NCI-H69 (cell line): ENCODE measurements around the gene PATL2.
A peak's percentile ranks its signal among the peaks of the same experiment; 100 is the strongest.
"Not testable (repeated sequence)": the region's sequence is repeated elsewhere in the genome, so short reads cannot be mapped to it uniquely, and the experiment has no call there.

Experiments used
- DNase-seq: peaks from one replicate; lab custom pipeline; 2025; lab: John Stamatoyannopoulos, UW

PATL2 gene

GRCh38 chr15:44690245-44690644 is 20.9 kb downstream of the PATL2 start:
- DNase-seq: not testable (repeated sequence)

DNA sequence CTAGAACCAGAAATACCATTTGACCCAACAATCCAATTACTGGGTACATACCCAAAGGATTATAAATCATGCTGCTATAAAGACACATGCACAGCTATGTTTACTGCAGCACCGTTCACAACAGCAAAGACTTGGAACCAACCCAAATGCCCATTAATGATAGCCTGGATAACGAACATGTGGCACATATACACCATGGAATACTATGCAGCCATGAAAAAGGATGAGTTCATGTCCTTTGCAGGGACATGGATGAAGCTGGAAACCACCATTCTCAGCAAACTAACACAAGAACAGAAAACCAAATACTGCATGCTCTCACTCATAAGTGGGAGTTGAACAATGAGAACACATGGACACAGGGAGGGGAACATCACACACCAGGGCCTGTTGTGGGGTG is 21.8 kb downstream of the PATL2 start:
- not testable (repeated sequence) for DNase-seq

- peak; percentile 92 for DNase-seq
Observed at GRCh38 chr15:44682809-44683682, 28.1 kb downstream of the PATL2 start.

DNA sequence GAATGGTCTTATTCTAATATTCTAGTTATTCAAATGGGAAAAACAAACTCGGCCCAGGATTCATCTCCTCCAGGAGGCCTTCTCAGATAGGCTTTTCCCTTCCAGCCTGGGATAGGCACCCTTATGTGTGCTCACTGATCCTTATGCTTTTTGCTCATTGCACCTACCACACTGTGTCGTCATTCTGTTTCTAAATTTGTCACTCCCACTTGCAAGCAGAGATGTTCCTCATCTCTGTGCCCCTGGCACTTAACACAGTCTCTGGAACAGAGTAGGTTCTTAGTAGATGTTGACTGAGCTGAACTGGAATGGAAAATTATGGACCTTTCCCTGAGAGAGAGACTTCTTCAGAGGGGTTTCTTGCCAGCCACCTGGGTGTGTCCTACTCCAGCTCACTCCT is 28.9 kb downstream of the PATL2 start:
- no peak for DNase-seq

DNA sequence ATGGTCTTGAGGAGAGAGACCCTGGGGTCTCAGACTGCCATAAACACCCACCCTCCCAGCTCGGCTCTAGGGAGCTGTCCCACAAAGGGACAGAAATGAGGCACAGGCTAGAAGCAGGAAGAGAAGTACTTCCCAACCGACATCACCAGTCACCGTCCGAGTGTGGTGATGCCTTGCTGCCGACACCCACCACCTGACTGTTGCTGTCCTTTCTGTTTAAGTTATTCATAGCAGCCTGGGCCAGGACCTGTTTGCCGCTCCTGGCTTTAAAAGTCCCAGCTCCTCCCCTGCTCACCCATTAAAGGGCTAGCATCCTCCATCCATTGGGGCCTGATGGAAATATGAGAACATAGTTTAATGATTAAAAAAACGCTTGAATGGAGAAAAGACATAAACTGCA is 34.4 kb downstream of the PATL2 start:
- DNase-seq: no peak

GRCh38 chr15:44675911-44676310 is 35.2 kb downstream of the PATL2 start:
- no peak for DNase-seq

DNA sequence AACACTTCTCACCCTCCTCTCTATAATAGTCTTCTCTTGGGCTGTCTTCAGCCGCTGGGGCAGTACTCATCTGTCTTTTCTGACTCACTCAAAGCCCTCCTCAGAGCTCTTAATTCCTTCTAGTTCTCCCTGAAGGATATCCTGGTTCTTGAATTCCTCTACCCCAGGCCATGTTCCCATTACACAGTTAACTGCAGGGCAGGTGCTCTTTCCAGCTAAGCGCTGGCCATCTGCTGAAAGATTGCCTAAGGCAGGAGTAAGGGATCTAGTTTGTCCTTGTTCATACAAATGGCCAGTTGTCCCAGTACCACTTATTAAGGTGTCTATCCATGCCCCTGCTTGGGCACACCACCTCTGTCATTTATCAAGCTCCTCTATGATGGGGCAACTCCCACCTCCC is 37.5 kb downstream of the PATL2 start:
- no peak for DNase-seq

DNA sequence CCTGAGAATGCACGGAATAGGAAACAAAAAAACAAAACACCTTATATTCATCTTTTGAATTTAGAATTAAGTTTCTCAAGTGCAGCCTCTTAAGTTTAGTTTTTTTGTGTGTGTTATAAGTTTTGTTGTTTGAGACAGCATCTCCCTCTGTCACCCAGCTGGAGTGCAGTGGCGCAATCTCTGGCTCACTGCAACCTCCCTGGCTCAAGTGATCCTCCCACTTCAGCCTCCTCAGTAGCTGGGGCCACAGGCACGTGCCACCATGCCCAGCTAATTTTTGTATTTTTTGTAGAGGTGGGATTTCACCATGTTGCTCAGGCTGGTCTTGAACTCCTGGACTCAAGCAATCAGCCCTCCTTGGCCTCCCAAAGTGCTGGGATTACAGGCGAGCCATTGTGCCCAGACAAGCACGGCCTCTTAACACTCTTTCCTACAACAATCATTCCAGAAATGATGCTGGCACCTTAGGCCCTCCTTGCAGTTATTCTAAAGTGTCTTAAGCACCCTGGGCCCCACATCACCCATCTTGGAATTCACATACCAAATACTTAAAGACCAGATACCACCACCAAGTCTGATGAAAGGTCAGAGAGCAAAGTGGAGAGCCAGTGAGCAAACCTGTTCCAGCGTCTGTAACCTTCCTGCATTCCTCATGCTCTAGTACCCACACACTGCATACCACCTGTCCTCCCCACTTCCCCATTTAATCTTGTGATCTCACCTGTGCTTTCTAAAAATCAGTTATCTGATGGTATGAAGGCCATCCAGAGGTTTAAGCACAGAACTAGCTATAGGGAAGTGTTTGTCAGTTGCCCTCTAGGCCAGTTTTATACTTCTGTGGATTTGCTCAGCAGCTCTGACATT is 40.8 kb downstream of the PATL2 start:
- no peak for DNase-seq

- no peak for DNase-seq
Observed at GRCh38 chr15:44668921-44669320, 42.2 kb downstream of the PATL2 start.

DNA sequence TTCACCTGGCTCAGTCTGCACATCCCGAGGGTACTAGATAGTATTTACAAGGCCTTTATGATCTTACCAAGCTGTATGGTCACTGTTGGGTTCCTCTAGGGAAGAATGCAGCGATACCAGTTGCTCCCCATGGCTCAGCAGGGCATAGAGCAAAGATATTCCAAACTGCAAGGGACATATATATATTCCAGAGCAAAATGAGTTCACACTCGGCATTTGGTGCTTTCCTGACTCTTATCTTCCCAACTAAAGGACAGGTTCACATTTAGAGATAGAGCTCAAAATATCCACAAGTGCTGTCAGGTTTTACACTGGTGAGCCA is 44.1 kb downstream of the PATL2 start:
- DNase-seq: no peak

GRCh38 chr15:44666210-44667038 is 44.7 kb downstream of the PATL2 start:
- no peak for DNase-seq

GRCh38 chr15:44663410-44664308 is 47.5 kb downstream of the PATL2 start, which contains the start of gene SPG11:
Gene SPG11, minus strand, starts transcription at chr15:44663662. Its CDS starts 15 bp downstream, at chr15:44663647.
- peak; percentile 99 for DNase-seq

DNA sequence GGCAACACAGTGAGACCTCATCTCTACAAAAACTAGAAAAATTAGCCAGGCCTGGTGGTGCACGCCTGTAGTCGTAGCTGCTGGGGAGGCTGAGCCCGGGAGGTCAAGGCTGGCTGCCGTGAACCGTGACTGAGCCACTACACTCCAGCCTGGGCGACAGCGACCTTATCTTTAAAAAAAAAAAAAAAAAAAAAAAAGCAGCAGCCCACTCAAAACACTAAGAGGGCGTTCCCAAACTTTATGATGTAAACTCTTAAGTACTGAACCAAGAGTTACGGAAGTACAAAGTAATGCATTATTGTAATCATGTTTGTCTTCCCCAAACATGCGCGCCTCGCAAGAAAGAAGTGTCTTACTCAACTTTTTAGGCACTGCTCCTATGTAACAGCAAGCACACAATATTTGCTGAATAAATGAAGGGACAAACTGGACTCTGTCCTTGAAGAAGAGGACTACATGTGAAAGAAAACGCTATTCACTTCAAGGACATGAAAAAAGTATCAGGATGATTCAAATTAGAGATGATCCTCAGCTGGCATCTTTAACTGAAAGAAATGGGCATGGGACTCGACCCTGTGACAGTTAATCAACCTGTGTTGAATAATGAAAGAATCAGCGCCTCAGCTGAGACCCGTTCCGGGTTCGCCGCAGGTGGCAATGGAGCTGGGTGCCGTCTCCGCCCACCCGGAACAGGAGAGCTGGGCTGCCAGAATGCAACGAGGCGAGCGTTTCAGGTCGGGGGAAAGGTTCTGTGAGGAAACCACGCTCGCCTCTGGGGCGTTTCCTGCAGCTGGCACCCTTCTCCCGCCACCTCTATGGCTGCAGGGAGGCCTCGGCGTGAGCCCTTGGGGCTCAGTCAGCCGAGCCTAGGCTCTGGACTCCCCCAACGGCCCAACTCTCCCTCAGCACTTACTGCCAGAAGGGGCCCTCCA is 48.4 kb downstream of the PATL2 start:
- DNase-seq: peak; percentile 89

GRCh38 chr15:44661576-44661975 is 49.5 kb downstream of the PATL2 start:
- DNase-seq: no peak

DNA sequence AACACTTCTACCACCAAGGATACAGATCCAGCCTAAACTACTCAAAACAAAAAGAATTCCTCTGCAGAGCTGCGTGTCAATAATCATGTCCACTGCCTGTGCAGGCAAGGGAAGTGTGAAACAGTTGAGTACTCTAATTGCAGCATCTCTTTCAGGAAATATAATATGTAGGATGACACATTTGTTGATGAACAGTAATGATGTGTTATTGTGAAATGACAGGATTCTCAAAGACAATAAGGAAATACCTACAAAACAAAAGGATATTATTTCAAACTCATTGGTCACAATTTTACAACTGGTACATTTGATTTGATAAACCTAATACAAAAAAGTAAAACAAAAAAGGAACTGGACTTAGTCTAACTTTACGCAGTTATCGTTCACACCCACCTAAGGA is 52.1 kb downstream of the PATL2 start:
- no peak for DNase-seq

GRCh38 chr15:44657378-44657777 is 53.7 kb downstream of the PATL2 start:
- peak; percentile 28 for DNase-seq

- DNase-seq: no peak
Observed at GRCh38 chr15:44656913-44657312, 54.2 kb downstream of the PATL2 start.

- DNase-seq: no peak
Observed at GRCh38 chr15:44656298-44656697, 54.8 kb downstream of the PATL2 start.

DNA sequence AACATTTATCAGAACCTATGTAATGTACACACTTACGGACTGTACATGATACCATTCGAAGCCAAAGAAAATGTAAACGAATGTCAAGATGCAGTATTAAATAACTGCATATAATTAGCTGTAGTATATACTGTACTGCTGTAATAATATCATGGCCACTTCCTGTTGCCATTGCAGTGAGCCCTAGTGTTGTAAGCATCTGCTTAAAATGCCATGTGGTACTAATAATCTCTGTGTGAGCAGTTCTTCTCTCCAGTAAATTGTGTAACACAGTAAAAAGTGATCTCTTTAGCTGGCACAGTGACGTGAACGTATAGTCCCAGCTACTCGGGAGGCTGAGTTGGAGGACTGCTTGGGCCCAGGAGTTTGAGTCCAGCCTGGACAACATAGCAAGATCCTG is 56.3 kb downstream of the PATL2 start:
- DNase-seq: no peak

DNA sequence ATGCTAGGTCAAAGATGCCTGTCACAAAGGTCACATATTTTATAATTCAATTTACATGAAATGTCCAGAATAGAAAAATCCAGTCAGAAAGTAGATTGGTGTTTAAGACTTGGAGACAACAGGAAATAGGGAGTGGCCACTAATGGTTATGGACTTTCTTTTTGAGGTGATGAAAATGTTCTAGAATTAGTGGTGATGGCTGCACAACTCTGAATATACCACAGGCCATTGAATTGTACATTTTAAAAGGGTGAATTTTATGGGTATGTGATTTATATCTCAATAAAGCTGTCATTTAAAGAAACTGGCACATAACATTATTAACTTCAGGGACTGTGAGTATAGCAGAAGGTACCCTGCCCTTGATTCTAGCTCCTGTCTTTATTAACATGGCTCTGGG is 63.5 kb downstream of the PATL2 start:
- no peak for DNase-seq
